Activated CD8-positive, alpha-beta memory T cell treated with anti-CD3 and anti-CD28 coated beads for 48 hours (primary cell): Measurements from ENCODE around the gene C1QC.

Experiments
- DNase-seq, 3 experiments: peaks; one replicate each; pipeline ENCODE4 v3.0.0-alpha.2; 2020; ENCODE audit warnings: low read depth in 2 of 3, low spot score in 2 of 3

The C1QC gene

GRCh38 chr1:22677931-22678896 lies 34.8 kb downstream of the C1QC start:
- DNase-seq = no peak

DNA sequence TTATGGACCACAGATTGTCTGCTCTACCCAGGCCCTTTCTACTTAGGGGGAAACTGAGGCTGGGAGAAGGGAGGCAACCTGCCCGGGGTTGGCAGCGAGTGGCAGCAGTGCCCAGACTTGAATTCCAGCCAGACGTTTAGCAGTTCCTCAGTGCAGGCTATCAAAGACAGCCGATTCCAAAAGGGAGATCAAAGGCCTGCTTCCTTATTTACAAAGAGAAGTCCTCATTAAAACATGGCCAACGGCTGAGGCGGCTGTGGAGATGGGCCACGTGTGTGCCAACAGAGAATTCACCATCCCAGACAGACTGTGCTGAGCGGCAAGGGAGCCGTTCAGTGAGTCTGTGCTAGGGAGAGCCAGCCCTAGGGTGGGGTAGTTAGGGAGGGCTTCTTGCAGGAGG lies 37.3 kb downstream of the C1QC start:
- no peak for DNase-seq

GRCh38 chr1:22681556-22682276 lies 38.3 kb downstream of the C1QC start:
- no peak for DNase-seq

DNA sequence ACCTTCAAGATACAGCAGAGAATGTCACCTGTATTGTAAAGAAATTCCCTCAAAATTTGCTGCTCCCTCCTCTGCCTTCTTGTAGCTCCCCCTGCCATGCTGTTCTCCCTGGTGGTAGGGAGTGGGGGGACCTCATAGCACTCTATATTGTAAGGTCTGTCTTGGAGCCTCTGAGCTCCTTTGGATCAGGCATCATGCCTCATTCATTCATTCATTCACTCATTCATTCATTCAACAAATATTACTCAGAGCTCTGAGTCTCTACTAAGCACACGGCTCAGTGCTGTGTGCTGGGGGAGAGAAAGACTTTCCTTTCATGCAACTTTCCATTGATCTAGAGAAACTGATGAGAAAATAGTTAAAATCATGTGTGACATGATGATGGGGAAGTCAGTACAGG lies 40.1 kb downstream of the C1QC start:
- no peak for DNase-seq

- DNase-seq = no peak
Observed at GRCh38 chr1:22685591-22686059, 42.2 kb downstream of the C1QC start.

DNA sequence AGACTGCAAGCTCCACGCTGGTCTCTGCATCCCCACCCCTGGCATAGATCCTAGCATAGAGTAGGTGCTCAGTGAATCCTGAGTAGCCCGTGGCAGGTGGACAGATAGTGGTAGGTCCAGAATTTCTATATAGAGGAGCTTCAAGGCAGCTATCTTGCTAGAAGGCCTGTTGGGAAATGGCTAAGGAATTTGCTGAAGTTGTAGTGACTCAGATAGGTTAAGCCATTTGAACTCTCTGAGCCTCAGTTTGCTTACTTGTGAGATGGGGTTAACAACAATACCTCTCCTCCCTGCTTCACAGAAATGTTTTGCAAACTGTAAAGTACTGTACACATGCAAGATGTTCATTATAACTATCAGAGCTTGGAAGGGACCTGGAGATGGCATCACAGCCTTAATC lies 43.8 kb downstream of the C1QC start:
- DNase-seq = no peak

DNA sequence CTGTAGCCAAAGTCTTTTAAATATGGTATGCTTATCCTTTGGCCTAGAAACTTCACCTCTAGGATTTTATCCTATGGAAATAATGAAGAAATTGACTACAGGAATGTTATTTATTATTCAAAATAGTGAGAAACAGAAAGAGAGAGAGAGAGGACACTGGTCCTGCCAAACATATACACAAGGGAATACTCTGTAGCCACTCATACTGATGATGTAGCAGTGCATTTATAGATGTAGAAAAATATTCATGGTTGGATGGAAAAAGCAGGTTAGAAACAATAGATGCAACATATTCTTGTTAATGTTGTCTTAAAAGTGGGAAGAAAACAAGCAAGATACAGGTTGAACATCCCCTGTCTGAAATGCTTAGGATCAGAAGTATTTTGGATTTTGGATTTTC lies 45.0 kb downstream of the C1QC start:
- no peak for DNase-seq

DNA sequence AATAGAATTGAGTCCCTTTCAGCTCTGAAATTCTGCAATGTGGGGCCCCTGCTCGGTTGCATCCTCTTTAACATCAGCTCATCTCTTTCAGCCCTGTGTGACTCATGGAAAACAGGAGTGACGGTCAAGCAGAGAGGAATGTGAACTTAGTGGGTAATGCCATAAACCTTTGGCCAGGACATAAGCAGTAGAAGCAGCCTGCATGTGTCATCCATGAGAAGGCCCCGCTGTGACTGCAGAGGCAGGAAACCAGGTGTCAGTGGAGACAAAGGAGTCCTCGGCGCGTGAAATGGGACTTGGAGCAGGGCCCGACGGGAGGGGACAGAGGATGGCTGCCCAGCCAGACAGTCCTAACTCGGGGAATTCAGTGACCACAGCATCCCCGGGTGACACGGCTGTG lies 46.1 kb downstream of the C1QC start:
- DNase-seq = no peak

- DNase-seq = no peak
Observed at GRCh38 chr1:22691031-22691753, 47.8 kb downstream of the C1QC start.

DNA sequence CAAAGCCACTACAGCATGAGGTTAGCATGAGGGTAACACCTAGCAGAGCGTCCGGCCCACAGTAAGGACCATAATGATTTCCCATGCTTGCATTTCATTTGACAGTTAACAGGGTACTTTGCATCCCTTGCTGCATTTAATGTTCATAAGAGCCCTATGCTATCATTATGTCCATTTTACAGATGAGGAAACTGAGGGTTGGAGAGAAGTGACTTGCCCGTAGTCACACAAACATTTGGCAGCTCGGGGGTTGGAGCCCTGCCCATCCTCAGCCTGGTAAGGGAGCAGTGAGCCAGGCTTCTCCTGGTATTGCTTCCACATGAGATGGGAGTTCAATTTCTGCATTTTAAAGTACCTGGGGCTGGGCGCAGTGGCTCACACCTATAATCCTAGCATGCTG lies 50.7 kb downstream of the C1QC start:
- no peak for DNase-seq

DNA sequence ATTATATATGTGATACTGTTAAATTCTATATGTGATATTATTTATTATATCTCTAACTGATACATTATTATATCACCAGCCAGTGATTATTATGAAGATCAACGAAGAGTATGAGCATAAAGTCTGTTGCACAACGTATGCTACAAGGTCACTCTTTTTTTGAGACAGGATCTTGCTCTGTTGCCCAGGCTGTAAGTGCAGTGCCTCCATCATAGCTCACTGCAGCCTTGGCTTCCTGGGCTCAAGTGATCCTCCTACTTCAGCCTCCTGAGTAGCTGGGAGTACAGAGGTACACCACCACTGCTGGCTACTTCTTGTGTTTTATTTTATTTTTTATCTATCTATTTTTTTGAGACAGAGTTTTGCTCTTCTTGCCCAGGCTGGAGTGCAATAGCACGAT lies 53.2 kb downstream of the C1QC start:
- no peak for DNase-seq
